ENCODE data around the gene AGTPBP1.

DNA sequence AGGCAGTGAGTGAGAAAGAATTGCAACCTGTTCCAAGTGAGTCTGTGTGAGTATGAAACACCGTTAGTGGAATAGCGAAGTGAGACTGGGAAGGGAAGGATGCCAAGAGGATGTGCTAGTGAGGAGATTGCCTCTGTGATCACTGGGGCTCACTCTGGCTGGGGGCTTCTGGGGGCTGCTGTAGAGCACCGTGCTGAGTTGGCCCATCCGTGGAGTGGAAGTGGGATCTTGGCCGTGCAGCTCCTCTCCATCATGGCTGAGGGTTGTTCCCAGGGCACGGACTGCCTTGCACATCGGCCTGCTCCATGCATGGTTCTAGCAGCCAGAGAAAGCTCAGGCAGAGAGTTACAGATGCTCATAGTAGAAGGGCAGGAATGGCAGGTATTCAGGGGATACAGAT lies 236.1 kb downstream of the AGTPBP1 start:
- TF ChIP-seq, protein P1, sequence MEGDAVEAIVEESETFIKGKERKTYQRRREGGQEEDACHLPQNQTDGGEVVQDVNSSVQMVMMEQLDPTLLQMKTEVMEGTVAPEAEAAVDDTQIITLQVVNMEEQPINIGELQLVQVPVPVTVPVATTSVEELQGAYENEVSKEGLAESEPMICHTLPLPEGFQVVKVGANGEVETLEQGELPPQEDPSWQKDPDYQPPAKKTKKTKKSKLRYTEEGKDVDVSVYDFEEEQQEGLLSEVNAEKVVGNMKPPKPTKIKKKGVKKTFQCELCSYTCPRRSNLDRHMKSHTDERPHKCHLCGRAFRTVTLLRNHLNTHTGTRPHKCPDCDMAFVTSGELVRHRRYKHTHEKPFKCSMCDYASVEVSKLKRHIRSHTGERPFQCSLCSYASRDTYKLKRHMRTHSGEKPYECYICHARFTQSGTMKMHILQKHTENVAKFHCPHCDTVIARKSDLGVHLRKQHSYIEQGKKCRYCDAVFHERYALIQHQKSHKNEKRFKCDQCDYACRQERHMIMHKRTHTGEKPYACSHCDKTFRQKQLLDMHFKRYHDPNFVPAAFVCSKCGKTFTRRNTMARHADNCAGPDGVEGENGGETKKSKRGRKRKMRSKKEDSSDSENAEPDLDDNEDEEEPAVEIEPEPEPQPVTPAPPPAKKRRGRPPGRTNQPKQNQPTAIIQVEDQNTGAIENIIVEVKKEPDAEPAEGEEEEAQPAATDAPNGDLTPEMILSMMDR (IDR thresholded peaks at IDR 0.05), result no peak
- TF ChIP-seq EP300 (IDR thresholded peaks at IDR 0.05), result no peak
- no peak for TF ChIP-seq POLR2A (IDR thresholded peaks at IDR 0.05)
